Measurements from ENCODE around the gene IGFBP7. TPM values are rescaled to one million over a fixed set of nuclear protein-coding genes. Genes with fewer than 3 reads are reported as not detected.

IGFBP7 gene, protein sequence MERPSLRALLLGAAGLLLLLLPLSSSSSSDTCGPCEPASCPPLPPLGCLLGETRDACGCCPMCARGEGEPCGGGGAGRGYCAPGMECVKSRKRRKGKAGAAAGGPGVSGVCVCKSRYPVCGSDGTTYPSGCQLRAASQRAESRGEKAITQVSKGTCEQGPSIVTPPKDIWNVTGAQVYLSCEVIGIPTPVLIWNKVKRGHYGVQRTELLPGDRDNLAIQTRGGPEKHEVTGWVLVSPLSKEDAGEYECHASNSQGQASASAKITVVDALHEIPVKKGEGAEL
- total RNA-seq (66.1 and 87.2 TPM in 2 replicates), polyA plus RNA-seq (68.9 and 76.5 TPM in 2 replicates)

DNA sequence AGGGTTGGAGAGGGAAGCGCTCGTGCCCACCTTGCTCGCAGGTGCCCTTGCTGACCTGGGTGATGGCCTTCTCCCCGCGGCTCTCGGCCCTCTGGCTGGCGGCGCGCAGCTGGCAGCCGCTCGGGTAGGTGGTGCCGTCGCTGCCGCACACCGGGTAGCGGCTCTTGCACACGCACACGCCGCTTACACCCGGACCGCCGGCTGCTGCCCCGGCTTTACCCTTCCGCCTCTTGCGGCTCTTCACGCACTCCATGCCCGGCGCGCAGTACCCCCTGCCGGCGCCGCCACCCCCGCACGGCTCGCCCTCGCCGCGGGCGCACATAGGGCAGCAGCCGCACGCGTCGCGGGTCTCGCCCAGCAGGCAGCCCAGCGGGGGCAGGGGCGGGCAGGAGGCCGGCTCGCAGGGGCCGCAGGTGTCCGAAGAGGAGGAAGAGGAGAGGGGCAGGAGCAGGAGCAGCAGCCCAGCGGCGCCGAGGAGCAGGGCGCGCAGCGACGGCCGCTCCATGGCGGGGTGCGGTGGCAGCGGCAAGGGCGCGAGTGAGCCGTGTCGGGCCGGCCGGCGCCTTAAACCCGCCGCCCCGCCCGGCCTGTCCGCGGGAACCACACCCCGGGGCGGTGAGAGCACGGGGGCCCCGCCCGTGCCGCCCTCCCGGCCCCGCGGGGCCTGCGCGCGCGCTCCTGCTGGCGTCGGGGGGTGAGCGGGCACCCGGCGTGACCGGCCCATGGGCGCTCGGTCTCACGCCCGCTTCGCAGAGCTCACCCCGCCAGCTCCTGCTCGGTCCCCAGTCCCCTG is at the start of gene IGFBP7:
Gene IGFBP7 (minus strand): TSS at position 539 of the 793 bp plus-strand sequence. CDS start 34 bp downstream, at position 505.
- Histone ChIP-seq H3K4me3 (peak within 1 kb of the TSS; percentile 45), H3K4me1 (ENCODE audit: low read depth) (peaks cover 11% of the 10 kb centered on the region), H3K36me3 (no peaks in the 10 kb centered on the region), H3K27ac (peak within 1 kb of the TSS; percentile 3), H3K9me3 (ENCODE audit: low read depth) (no peaks in the 10 kb centered on the region), H3K27me3 (peaks cover 17% of the 10 kb centered on the region)
- TF ChIP-seq, protein P1, sequence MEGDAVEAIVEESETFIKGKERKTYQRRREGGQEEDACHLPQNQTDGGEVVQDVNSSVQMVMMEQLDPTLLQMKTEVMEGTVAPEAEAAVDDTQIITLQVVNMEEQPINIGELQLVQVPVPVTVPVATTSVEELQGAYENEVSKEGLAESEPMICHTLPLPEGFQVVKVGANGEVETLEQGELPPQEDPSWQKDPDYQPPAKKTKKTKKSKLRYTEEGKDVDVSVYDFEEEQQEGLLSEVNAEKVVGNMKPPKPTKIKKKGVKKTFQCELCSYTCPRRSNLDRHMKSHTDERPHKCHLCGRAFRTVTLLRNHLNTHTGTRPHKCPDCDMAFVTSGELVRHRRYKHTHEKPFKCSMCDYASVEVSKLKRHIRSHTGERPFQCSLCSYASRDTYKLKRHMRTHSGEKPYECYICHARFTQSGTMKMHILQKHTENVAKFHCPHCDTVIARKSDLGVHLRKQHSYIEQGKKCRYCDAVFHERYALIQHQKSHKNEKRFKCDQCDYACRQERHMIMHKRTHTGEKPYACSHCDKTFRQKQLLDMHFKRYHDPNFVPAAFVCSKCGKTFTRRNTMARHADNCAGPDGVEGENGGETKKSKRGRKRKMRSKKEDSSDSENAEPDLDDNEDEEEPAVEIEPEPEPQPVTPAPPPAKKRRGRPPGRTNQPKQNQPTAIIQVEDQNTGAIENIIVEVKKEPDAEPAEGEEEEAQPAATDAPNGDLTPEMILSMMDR (IDR thresholded peaks at IDR 0.05; ENCODE audit: low read depth, low read length): peak; percentile 11
- peak; percentile 41 to 72 for DNase-seq (ENCODE audit: low read depth in 1 of 2, low spot score in 1 of 2)

DNA sequence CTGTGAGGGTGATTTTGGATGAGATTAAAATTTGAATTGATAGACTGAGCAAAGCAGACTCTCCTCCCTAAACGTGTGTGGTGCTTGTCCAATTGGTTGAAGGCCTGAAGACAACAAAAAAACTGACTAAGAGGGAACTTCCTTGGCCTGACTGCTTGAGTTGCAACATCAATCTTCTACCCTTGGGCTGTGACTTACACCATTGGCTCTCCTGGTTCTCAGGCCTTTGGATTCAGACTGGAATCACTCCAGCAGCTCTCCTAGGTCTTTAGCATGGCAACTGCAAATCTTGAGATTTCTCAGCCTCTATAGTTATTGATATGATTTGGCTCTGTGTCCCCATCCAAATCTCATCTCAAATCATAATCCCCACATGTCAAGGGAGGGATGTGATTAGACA is 49.7 kb upstream of the IGFBP7 start:
- Histone ChIP-seq H3K36me3 (no peaks in the 10 kb centered on the region), H3K4me3 (no peak overlapping the region), H3K4me1 (ENCODE audit: low read depth) (no peaks in the 10 kb centered on the region), H3K27ac (no peak overlapping the region), H3K9me3 (ENCODE audit: low read depth) (no peaks in the 10 kb centered on the region), H3K27me3 (no peaks in the 10 kb centered on the region)
- TF ChIP-seq, protein P1 (IDR thresholded peaks at IDR 0.05; ENCODE audit: low read depth, low read length): no peak
- peak in 1 of 2 donors; percentile 24 for DNase-seq (ENCODE audit: low read depth in 1 of 2, low spot score in 1 of 2)

DNA sequence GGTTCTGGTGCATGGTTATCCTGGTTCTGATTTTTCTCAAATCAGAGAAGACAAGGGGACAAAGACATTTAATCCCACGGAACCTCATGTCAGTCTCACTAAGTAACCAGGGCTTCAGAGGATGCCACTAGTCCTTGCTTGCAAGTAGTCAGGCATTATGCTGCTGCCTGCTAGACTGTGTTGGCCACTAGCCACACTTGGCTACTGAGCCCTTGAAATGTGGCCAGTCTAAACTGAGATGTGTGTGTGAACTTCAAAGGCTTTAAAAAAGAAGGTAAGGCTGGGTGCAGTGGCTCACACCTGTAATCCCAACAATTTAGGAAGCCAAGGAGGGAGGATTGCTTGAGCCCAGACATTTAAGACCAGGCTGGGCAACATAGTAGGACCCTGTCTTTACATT is 48.6 kb upstream of the IGFBP7 start:
- H3K36me3 ChIP-seq: no peaks in the 10 kb centered on the region
- no peaks in the 10 kb centered on the region for H3K9me3 ChIP-seq (ENCODE audit: low read depth)
- DNase-seq (ENCODE audit: low read depth in 1 of 2, low spot score in 1 of 2): no peak
- no peaks in the 10 kb centered on the region for H3K27me3 ChIP-seq
- H3K4me1 ChIP-seq (ENCODE audit: low read depth): peaks cover under 1% of the 10 kb centered on the region
- H3K4me3 ChIP-seq: no peak overlapping the region
- TF ChIP-seq, protein P1 (IDR thresholded peaks at IDR 0.05; ENCODE audit: low read depth, low read length): no peak
- no peak overlapping the region for H3K27ac ChIP-seq

DNA sequence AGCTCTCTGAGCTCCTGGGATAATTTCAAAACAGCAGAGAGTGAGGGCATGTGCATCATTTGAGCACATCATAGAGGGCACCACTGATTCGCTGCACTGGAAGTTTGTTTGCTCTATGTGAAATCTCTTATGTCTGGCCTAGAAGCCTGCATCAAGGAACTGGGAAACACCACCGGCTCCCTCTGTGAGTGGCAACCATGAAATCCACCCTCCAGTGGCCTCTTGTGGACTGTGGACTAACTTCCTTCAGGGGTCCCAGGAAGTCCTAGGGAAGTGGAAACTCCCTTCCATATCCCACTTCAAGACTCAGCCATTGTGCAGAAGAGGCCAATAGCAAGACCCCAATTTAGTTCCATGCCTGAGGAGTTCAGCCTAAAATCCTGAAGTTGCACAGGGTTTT is 48.0 kb upstream of the IGFBP7 start:
- TF ChIP-seq, protein P1 (IDR thresholded peaks at IDR 0.05; ENCODE audit: low read depth, low read length): peak; percentile 12
- Histone ChIP-seq H3K9me3 (ENCODE audit: low read depth) (no peaks in the 10 kb centered on the region), H3K27me3 (no peaks in the 10 kb centered on the region), H3K36me3 (no peaks in the 10 kb centered on the region), H3K4me1 (ENCODE audit: low read depth) (peaks cover 5% of the 10 kb centered on the region), H3K4me3 (no peak overlapping the region), H3K27ac (no peak overlapping the region)
- DNase-seq (ENCODE audit: low read depth in 1 of 2, low spot score in 1 of 2): peak in 1 of 2 donors; percentile 36

DNA sequence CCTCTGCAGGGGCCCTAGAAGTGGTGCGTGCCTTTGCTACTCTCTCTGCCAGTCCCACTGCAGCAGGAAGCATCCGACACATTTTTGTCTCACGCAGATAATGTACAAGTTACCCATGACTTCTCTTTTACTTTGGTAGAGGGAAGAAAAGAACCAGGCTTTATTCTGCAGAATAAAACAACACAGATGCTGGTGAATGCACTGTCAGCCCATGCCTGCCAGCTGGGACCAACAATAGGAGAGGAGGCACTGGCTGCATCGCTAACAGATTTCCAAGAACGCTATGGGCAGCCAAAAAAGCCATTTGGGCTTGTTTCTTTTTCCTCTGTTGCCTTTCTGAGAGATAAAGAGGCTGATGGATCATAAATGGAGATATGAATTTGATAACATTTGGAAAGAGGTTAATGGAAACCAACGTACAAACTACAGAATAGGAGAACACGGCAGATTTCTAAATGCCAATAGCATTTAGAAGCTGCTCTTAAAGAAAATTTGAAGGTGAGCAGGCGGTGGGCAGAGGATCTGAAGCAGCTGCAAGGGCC is 47.5 kb upstream of the IGFBP7 start:
- no peak for DNase-seq (ENCODE audit: low read depth in 1 of 2, low spot score in 1 of 2)
- TF ChIP-seq, protein P1 (IDR thresholded peaks at IDR 0.05; ENCODE audit: low read depth, low read length): no peak
- Histone ChIP-seq H3K4me1 (ENCODE audit: low read depth) (peaks cover 8% of the 10 kb centered on the region), H3K36me3 (no peaks in the 10 kb centered on the region), H3K27me3 (no peaks in the 10 kb centered on the region), H3K9me3 (ENCODE audit: low read depth) (no peaks in the 10 kb centered on the region), H3K27ac (no peak overlapping the region), H3K4me3 (no peak overlapping the region)
